GM19239 (cell line): ENCODE results near the gene MRPS11.
"Not testable (repeated sequence)": the region's sequence is repeated elsewhere in the genome, so short reads cannot be mapped to it uniquely, and the experiment has no call there.

Source experiments
- DNase-seq: peaks from one replicate; pipeline ENCODE4 v3.0.0; 2011; ENCODE audit warnings: low spot score; ENCODE audit not compliant: insufficient read length
- FAIRE-seq: peaks from 2 replicates; lab custom pipeline; 2011; peaks lifted over from hg19 to GRCh38; lab: Jason Lieb, UNC

MRPS11 gene

DNA sequence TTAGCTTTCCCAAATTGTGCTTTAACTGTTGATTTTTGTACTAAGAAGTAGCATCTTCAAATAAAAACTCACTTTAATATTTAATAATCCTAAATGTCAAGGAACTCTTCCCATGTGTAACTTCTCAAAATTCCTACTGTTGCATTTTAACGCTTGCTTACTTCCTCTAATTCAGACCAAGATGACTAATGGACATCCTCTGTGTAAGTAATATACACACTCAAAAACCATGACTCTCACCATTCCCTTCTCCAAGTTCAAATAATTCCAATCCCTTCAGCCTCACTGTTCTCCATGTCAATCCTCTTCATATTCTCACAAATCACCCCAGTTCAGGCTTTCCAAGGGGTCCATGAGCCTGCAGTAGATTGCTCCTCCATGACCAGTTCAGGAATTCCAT, 13.3 kb upstream of the MRPS11 start:
- FAIRE-seq (no peak), DNase-seq (no peak)

DNA sequence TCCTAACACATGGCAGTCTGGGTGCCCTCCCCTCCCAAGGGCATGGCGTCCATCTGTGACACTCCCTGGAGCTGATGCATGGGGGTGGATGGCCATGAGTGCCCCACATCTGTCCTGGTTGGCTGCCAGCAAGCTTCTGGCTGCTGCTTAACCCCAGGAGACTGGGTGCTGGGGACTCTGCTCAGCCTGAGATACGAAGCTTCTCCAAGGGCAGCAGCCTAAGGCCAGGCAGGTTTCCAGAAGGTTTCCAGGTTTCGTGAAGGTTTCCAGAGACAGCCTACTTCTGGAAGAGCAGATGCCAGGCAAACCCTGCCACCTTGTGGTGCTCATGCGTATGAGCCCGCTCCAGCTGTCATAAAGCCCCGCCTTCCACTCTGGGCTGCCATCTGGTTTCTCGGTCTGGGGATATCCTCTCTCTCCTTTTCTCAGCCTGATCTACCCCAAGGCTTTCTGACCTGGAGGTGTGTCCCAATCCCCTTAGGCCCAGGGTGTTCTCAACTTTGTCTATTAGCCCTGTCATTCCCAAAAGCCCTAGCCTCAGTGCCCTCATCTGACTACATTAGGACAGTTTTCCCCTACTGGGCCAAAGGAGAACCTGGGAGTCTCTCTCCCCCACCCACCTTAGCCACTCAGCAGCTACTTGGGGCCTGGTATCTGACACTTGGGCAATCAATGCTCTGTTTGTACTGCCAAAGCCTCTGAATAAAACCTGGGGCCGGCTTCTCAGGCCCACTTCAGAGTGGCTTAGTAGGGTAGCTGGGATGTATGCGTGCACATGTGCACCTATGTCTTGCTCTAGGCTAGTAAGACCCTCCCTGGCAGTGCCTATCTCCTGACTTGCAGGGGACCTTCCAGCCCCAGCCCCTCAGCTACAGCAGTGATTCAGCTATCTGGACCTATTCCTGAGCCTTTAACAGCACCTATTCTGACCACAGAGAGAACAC, 12.4 kb upstream of the MRPS11 start:
- peak; percentile 39 for DNase-seq
- peak; percentile 33 for FAIRE-seq

DNA sequence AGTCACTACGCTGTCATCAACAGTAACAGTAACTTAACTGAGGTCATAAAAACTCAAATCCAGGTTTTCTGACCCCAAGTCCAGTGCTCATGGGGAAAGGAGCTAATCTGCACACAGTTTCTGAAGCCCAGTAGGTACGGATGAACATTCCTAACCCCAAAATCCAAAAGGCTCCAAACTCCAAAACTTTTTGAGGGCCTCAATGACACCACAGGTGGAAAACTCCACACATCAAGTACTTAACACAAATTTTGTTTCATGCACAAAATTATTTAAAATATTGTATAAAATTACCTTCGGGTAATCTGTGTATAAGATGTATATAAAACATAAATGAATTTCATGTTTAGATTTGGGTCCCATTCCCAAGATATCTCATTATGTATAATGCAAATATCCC, 10.8 kb upstream of the MRPS11 start:
- FAIRE-seq = no peak

DNA sequence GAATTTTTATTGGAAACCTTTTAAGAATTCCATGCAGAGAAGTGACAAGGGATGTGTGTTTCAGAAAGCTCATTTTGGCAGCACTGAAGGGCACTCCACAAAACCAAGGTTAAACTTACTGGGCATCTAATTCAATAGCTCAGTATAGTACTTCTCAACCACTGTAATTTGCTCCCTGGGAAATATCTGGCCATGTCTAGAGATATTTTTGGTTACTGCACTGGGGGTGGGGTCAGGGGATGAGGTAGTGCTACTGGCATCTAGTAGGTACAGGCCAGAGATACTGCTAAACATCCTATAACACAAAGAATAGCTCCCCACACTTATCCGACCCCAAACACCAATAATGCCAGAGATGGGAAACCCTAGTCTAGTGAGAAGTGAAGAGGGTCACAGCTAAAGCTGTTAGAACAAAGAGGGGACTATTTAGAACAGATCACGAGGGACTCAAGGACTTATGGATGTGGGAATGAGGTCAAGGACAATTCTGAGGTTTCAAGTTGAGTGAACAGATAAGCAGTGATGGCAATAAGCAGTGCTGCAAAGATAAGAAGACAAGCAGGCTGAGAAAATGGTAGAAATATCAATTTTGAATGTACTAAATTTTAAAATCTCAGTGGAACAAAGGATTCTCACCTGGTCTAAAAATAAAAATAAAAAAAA, 3.5 kb upstream of the MRPS11 start:
- DNase-seq (no peak), FAIRE-seq (no peak)

More for the DNA sequence above, 10.8 kb upstream of the MRPS11 start:
- no peak for DNase-seq

DNA sequence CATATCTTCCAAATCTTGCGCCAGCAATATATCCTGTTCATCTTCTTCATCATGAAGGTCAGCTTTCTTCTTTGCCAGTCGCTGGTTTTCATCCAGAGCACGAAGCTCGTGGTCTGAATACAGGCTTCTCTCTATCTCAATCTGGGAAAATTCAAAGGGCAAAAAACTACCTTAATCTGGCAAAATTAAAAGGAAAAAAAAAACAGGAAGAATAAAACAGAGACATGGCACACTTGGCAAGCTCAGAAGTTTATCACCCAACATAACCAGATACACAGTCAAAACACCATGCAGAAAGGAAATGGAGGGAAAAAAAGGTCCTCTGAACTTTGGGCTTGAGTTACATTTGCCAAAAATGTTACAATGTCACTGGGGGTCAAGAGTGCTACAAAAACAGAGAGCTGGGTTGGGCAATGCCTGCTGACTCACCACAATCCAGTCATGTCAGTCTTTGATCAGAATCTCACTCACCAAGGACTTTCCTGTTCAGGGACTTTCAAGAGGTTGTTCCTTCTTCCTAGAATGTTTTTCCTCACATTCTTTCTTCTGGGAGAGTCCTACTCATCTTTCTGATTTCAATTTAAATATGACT, 1.8 kb upstream of the MRPS11 start:
- FAIRE-seq = no peak
- no peak for DNase-seq

DNA sequence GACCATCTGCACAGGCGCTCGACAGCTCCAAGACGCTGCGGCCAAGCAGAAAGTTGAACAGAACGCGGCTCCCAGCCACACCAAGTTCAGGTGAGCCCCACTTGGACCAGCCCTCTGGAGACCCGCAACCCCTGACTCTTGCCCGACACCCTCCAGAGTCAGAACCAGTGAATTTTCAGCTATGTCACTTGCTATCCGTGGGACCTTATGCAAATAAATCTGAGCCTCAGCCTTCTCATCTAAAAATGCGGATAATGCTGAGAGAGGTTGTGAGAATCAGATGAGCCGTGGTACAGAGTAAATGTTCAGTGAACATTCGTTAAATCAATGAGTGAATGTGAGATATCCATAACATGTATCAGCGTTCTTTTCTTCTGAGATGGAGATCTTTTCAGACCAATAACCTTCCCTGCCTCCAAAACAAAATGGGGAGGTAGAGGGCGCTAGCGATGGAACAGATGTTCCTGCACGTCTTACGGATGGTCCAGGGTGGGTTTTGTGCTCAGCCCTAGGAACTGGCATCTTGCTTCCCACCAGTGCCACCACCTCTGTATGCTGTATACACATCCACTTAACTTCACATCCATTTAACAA, 524 bp downstream of the MRPS11 start:
- FAIRE-seq = no peak
- DNase-seq = no peak

DNA sequence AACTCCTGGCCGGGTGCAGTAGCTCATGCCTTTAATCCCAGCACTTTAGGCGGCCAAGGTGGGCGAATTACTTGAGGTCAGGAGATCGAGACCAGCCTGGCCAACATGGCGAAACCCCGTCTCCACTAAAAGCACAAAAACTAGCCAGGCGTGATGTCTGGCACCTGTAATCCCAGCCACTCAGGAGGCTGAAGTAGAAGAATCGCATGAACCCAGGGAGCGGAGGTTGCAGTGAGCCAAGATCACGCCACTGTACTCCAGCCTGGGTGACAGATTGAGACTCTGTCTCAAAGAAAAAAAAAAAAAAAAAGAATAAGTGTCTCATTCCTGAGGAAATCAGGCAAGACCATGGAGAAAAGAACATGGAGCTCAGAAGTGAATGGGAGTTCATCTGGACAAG, 1.2 kb downstream of the MRPS11 start:
- not testable (repeated sequence) for DNase-seq, FAIRE-seq

DNA sequence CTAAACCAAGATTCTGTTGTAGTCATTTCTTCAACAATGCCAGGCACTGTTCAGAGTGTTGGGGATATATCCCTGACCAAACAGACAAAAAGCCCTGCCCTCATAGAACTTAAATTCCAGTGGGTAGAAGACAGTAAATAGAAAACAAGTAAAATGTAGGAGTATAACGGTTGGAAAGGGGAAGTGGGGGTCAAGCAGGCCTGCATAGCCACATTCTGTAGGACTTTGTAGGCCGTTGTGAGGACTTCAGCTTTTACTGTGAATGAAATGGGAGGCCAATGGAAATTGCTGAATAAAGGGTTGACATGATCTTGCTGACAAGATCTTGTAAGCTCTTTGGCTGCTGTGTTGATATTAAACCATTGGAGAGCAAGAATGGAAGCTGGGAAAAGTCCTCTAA, 1.8 kb downstream of the MRPS11 start:
- no peak for FAIRE-seq
- DNase-seq = no peak

DNA sequence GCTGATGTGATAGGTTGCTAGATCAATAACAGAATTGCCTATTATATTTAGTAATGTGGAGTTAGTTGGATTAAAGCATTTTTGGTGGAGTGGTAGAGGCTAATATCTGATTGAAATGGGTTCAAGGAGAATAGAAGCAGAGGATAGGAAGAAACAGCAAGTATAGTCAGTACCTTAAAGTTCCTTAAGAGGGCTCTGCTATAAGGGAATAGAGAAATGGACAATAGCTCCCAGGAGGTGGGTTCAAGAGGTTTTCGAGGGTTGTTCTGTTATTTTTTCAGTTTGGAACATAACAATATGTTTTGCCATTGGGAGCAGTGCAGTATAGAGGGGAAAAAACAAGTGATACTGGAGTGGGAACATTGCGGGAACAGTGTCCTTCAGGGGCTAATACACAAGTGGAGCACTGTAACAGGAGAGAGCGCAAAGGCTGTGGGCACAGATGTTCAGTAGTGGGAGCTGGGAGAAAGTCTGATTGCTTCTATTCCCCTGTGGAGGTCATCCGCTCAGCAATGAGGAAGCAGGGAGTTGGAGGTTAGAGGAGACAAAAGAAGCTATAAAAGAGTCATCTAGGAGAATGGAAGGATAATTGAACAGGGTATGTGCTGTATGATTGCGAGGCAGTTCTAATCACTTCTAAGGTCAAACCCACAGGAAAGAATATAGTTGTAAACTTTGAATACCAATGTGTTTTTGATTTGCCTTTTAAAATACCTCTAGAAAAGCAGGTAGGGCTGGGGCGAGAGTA, 3.3 kb downstream of the MRPS11 start:
- no peak for DNase-seq

DNA sequence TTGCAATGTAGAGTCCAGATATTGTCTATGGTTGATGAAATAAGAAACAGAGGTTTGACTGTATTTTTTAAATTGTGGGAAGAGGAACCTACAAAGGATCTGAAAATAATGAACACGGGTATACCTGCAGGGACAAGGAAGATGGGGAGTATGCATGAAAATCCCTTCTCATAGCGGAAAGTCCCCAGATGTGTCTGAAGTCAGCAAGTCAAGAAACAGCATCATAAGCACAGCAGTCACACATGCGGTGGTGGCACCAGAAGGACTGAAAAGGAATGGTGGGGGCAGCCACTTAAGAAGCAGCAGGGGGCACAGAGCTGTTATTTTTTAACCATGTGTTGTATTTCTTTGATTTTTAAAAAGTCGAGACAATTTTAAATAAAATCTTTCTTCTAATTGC, 4.7 kb downstream of the MRPS11 start:
- DNase-seq = no peak
- FAIRE-seq = no peak

More for the DNA sequence above, 3.3 kb downstream of the MRPS11 start:
- FAIRE-seq = no peak

DNA sequence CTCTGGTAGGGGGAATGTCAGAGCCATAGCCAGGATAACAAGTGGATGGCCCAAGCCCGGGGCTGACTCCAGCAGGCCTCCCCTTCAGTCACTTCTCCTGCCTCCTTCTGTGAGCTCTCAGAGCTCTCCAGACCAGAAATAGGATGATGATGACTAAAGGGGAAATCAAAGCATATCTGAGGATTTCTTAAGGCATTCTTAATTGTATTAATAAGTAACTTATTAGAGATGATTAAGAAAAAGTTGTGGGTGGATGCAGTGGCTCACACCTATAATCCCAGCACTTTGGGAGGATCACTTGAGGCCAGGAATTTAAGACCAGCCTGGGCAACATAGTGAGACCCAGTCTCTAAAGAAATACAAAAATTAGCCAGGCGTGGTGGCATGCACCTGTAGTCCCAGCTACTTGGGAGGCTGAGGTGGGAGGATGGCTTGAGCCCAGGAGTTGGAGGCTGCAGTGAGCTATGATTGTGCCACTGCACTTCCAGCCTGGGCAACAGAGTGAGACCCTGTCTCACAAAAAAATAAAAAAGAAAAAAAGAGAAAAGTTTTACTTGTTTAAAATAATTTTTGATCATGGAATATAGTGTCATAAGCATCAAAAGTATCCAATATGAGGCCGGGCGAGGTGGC, 6.3 kb downstream of the MRPS11 start:
- not testable (repeated sequence) for DNase-seq, FAIRE-seq

DNA sequence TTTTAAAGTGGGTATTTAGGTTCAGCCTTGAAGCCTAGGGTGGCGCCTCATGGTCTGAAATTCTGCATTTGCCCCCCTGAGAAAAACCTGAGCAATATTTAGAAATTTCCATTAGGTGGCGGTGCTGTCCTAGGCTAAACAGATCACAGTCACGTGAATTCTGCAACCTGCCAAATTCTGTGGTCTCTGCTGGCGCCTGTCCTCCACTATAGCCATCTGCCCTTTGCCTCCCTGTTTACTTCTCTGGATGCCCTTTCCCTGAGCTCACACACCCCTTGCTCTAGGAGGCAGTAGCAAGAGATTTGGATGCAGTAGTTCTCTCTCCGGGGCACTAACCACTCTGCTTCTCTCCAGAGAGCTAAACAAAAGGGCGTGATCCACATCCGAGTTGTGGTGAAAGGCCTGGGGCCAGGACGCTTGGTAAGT, 9.1 kb downstream of the MRPS11 start:
- no peak for DNase-seq
- FAIRE-seq = no peak

DNA sequence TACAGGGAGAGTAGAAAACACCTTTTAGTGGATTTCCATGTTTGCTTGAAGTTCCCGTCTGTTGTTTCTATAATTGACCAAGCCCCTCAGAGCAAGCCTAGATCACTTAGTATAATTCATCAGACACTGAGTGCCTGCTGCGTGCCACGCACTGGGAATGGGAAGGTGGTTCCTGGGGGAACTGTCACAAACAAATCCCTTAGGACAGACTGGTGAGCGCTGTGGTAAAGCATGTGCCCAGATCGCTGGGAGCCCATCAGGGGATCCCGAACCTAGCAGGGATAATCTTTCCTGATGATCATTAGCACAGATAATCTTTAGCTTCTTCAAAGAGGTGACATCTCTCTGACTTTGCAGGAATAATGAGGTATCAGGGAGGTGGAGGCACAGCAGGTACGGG, 9.6 kb downstream of the MRPS11 start:
- DNase-seq (no peak), FAIRE-seq (no peak)

DNA sequence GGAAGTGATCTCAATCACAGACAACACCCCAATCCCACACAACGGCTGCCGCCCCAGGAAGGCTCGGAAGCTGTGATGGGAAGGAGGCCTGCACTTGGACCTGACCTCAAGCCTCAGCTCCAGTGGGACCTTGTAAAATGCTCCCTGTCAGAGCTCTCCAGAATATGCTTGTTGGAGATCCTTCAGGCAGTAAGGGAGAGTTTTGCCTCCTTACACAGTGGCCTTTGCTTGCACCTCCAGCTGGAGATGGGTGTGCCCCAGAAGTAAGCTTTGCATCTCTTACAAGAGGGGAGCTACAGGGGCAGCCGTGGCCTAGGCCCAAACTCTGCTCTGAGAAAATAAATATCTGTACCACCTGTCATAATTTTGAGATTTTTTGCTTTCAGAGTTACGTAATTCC, 10.4 kb downstream of the MRPS11 start:
- FAIRE-seq (no peak), DNase-seq (no peak)

DNA sequence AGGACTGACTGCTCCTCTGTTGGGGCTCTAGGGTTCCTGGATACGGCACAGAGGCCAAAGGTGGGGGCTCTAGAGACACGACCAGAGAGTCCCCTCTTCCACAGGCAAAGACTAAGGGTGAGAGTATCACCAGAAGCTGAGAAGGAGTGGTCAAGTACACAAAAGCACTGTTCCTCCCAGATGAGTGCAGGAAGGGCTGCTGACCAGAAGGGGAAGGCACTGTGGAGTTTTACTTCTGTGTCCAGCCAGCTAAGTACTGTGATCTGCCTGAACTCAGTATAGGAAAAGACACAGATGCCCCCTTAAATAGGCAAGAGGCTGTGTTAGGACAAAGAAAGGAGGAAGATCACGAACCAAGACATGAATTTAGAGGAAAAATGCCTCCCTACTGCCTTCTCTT, 11.7 kb downstream of the MRPS11 start:
- no peak for DNase-seq
- no peak for FAIRE-seq

DNA sequence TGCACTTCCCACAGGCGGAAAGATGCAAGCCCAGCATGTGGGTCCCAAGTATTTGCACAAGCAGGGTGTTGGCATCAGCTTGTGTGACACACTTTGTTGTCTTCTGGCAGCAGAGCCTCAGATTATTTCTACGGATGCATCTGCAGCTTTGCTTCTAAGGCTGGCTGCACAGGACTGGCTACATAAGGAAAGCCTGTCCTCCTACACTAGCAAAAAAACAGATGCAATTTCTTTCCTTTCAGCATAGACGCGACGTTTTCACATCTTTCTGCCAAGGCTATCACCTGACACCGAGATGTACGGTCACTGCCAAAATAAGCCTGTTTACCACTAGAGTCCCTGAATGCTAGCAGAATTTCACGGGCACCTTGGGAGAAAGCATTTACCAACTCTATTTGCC, 13.5 kb downstream of the MRPS11 start:
- FAIRE-seq (no peak), DNase-seq (no peak)

DNA sequence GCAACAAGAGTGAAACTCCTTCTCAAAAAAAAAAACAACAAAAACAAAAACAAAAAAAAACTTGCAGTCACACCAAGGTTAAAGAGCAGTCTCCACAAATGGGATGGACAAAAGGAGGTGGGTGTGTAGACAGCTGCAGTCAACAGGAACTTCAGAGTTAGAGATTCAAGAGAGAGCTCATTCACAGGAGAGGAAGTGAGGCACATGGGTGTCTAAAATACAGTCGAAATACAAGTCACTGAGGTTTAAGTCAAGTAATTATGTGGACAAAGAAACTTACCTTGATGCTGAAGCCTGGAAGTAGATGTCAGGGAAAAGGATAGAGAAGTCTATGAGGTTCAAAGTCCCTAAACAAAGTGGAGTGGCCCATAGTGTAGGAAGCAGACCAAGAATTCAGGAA, 14.8 kb downstream of the MRPS11 start:
- DNase-seq (no peak), FAIRE-seq (no peak)

DNA sequence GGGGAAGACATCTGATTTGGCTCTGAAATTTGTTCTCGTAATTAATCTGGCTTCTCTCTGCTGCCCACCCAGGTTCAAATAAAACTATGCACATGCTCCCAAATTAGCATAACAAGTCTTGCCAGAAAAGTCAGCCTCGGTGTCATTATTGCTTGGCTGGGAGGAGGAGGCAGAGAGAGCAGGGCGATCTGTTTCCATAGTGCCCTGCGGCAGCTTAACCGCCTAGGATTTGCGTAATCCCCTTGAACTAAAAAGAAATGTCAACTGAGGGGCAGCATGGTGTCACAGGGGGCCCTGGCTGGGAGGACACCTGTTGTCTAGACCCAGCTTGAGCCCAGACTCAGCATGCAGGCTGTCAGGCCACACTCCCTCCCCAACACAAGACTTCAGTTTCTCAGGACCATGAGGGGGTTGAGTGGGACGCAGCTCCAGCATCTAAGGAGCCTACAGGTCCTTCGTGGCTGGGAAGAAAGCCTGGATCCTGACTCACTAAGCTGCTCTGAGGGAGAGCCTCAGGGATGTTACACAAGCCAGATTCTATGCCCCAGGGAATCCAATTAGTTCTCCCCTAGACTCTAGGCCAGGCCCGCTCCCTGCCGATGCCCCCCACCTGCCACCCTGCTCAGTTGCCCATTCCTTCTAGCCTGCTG, 17.3 kb downstream of the MRPS11 start:
- no peak for DNase-seq
- no peak for FAIRE-seq

DNA sequence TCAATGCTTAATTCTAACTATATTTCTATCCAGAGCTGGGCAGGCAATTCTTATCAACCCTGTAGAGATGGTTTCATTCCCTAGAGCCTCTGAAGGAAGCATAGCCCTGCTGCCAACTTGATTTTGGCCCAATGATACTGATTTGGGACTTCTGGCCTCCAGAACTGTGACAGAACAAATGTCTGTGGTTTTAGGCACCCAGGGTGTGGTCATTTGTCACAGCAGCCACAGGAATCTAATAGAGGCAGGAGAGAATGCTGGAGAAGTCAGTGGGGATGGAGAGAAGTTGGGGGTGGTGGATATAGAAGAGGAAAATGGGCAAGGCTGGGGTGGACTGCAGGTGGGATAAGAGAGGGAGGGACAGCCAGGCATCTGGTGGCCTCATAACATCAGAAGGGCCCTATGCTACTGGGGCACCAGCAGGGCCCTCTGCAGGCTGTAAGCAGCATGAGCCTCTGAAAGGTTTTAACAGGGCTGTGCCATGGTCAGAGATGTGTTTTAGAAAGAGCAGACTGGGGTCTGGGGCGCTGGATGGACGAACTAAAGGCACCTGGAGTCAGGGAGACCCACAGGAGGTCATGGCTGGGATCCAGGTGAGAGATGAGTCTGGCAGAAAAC, 19.8 kb downstream of the MRPS11 start:
- DNase-seq (no peak), FAIRE-seq (no peak)
